Measurements from ENCODE around the gene HLTF.

The HLTF gene

DNA sequence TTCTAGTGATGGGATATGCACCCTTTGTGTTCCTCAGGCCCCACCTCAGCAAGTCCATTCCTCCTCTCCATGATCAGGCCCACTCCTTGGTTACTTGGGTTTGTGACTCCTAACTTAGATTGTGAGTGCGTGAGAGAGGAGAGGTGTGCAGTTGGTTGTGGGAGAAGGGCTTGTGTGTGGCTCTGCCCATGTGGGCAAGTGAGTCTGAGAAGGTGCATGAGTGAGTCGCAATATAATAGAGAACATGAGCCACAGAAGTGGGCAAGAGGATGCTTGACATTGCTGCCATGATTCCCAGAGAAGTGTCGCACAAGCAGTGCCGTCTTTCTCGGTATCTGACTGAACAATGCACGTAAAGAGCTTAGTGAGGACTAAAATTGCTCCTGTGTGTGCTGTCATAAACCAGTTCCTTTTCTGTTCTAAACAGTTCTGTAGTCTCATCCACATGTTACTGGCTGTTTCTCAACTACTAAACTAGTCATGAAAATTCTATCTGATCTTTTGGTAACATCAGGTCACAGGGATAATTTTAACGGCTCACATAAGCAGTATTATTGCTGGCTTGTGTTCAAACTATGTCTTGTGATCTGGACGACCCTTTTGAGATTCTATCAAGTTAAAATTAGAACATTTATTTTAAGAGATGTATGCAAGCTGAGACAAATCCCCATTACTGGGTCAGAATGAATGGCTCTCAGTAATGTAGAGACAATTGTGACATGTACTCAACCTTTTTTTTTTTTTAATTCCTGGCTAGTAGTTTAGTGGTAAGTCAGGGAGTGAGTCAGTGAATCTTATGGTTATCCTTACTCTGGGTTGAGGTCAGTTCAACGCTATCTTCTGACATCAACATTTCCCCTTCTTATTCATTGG is 69.4 kb downstream of the HLTF start:
- DNase-seq, result no peak

DNA sequence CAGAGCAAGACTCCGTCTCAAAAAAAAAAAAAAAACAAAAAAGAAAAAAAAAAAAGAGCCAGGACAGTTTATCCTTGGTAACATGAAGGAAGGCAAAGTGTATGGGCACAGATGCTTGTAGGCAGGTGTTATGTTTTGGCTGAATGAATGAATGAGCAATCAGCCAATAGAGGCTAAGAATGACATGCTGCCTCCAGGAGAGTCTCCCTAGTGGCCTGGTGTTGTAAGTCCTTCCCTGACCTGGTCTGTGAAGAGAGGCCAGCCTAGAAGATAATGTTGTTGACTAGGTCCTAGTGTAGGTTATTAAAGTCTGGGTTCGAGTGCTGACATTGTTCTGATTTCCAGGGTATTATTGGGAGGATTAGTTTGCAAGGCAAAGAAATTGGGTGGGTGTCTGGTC is 70.1 kb downstream of the HLTF start:
- DNase-seq, result no peak

DNA sequence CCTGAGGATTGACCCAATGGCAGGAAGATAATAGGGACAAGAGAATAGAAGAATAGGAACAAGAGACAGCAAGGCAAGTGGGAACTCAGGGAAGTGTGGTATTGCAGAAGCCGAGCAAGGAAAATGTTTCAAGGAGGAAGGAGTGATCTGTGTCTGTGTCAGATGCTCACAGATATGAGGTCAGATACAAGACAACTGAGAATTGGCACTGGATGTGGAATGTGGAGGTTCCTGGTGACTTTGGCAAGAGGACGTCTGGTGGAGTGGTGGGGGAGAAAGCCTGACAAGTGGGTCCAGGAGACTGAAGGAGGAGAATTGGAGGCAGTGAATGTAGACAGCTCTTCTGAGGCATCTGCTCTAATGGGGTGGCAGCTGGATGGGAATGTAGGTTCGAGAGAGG is 70.9 kb downstream of the HLTF start:
- DNase-seq, result no peak

DNA sequence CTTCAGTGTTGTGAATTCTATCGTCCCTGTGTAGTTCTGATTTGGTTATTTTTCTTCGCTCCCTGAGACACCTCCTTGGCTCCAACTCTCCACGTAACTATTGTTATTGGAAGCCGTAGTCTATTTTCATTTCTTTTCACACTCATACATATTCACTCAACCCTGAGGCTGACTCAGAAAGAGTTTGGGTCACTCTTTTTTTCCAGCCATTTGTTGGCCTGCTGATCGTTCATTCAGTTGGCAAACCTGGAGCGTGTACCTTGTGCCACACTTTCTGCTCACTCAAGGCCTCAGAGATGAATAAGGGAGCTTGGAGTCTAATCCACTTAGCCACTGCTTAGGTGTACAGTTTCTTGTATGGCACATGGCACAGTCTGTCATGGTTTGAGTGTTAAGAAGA is 72.6 kb downstream of the HLTF start:
- DNase-seq, result peak; percentile 96

DNA sequence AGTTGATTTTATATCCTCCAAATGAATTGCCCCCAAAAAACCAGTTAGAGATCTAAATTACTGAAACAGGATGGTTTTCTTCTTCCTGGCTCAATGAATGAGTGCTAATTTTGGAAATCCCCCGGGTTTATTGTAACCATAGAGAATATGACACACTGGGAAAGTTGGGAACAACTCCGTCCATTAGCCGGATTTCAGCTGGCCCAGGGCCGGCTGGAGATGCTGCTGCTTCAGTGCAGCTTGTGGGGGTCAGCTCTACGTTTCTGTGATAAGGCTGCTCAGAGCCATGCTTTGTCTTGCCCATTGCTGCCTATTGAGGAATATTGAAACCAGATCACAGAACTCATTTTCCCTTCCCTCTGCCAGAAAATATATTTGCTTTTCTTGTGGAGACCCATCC is 74.7 kb downstream of the HLTF start:
- DNase-seq, result no peak

DNA sequence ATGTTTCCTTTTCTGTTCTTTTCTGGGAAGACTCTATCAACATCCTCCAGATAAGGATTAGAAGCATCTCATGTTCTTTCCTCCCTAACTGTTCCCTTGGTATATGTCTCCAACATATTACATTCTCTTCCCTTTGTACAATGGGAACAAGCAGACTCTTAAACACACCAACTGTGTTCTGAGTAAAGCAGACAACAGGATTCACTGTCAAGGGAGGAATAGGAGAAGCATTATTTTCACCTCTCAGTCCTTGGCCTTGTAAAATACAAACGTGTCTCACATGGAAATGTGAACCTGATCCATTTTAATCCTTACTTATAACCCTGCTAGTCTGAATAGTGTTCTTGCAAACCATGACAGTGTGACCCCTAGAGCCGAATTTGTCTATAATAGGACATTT is 75.4 kb downstream of the HLTF start:
- DNase-seq, result peak; percentile 19

DNA sequence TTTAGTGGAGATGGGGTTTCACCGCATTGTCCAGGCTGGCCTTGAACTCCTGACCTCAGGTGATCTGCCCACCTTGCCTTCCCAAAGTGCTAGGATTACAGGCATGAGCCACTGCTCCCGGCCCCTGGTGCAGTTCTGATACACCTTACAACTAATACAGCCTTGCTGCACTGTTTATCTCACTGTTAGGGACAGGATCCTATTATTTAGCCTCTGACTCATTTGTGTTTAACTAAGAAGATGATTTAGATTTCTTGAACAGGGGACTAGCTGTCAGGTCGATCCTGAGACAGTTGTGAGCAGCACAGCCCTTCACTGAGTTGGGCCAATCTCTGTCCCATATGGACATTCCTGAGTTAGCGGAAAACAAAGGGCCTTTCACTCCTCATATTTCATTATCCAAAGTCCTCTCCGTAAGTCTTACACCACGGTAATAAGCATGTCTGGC is 75.8 kb downstream of the HLTF start:
- DNase-seq, result peak; percentile 19

DNA sequence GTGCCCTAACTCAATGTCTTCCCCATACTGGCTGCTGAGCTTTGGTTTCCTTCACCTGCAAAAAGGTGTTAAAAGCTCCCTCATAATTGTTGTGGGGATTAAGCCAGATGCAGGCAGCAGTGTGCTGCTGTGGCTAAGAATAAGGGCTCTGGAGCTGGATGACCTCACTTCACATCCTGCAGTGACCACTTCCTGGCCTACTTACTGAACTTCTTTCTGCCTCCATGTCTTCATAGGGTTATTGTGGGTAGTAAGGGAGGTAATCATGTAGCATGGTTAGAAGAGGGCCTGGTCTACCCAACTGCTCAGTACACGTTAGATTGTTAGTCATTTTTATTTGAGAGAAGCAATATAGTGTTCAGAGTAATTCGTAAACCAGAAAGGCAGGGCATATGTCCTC is 76.6 kb downstream of the HLTF start:
- DNase-seq, result no peak

DNA sequence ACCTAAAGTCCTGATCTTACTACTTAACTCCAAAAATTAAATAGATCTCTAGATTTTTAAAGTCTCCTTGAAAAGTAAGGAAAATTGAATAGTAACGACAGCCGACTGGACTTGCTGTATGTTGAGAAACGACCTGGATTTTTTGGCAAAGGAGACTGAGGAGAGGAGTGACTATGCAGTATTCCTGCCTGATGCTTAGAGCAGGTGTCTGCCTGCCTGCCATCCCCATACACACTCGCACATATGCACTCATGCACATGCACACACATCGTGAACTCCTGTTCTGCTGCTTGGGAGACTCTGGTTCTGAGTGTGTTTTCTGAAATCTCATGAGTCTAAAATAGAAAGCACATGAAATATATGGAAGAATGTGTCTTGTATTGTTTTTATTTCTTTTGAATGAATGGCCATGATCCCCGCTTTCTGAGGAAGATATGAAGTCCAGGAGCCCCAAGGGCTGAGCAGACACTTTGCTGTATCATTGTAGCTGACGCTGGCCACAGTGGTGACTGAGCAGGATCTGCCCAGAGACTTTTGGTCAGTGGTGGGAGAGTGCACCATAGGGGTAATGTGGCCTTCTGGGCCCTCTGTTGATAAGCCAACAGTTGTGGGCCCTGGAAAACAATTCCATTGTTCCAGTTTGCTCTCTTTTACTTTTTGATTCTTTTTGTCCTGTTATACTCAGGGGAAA is 78.6 kb downstream of the HLTF start:
- no peak for DNase-seq

DNA sequence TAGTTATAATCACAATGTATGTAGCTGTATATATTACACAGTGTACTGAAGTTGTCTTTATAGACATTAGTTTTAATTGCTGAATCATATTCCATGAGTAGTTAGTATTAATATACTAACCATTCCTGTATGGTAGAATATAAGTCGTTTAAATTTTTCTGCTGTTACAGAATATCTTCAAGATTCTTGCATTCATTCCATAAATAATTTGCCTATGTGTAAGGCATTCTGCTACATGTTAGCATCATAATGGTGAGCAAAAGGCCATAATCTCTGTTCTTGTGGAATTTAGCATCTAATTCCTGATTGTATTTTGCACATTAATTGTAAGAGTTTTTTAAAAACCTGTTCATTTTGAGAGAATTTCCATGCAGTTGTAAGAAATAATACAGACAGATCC is 80.9 kb downstream of the HLTF start:
- DNase-seq, result no peak

DNA sequence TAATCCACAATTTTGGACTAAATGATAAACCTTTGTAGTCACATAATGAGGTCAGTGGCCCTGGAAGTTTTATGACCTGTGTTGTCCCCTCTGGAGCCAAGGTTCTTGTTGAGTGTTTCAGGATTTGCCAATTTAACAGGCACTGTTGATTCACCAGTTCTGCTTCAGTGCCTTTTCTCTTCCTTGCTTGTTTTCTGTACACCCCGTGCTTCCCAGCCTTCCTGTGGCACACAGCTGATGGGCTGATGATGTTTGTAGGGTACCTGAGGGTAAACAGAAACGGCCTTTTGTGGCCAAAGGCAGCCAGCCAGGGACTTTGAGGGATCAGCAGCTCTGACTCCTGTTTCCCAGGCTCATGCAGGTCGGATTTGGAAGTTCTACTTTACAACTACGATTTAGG is 81.7 kb downstream of the HLTF start:
- DNase-seq, result peak; percentile 37

DNA sequence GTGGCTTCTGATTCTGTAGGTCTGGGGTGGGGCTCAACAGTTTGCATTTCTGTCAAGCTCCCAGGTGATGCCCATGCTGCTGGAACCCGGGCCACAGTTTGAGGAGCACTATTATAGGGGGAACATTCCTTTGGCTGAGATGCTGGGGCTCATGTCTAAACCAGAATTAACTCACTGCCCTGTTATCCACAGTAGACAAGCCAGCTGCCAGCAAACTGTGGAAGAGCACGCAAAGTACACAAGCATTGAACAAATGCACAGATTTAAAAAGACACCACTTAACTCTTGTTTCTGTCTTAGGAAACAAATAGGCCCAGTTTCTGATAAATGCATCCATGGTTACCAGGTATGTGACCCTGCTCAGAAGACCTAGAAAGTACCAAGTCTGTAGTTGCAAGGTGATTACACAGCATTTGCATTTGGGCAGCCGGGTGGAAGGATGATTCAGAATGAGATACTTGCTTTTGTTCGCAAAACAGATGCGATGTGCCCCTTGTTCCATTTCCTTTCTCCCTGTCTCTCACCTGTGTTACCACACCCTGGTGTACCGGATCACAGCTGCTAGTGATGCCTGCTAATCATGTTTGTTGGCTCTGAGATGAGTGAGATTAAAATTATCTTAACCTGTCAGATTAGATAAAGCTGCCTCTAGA is 82.6 kb downstream of the HLTF start:
- DNase-seq, result peak; percentile 64

DNA sequence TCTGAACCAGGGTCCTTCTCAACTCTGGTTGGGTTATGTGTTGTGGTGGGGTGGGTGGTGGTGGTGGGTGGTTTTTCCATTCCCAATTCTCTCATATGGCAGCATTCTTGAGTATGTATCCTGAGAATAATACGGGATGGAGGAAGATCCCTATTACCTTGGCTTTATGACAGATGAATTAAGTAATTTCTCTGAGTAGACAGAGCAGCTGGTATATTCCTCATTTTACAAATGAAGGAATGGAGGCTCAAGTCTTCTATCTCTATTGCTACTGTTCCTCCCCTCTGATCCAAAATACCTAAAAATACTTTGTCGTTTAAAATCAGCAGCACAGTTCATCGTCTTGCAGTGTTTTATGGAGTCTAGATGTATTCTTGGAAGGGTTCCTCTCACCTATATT is 84.6 kb downstream of the HLTF start:
- DNase-seq, result no peak

DNA sequence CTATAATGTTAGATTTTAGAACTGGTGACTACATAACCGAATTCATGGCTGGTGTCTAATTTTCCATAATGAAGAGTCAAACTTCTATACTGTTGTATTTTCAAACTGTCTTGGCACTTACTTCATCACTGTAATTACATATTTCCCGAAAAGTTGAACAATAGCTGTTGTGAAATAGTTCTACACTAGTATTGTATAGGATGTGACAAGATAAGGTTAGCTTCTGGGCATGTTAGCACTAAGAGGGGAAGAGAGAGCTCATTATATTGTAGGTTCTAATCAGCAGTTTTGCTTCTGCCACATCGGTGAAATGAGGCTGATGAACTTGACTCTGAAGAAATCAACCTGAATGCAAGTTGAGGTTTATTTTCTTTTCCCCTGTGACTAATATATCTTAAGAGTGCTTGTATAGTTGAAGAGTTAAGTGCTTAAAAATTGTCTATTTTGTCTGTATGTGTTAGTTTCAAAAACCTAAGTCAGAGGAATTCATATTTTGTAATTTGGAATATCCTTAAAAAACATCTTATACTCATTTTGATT is 86.1 kb downstream of the HLTF start:
- no peak for DNase-seq

DNA sequence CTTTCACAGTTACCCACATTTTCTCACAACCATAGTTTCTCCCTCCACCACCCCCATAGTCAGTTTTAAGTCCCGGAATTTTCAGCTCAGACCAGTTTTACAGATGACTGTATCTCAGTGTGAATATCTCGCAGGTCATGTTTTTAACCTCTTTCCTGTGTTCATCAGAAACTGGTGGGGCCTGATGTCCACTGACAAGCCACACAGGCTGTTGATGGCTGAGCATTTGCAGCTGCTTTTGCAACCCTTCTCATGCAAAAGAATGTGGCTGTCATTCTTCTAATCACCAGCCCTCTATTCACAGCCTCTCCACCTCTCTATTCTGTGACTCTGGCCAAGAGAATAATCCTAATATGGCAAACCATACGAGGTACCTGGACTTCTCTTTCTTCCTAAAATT is 86.5 kb downstream of the HLTF start:
- DNase-seq, result no peak

DNA sequence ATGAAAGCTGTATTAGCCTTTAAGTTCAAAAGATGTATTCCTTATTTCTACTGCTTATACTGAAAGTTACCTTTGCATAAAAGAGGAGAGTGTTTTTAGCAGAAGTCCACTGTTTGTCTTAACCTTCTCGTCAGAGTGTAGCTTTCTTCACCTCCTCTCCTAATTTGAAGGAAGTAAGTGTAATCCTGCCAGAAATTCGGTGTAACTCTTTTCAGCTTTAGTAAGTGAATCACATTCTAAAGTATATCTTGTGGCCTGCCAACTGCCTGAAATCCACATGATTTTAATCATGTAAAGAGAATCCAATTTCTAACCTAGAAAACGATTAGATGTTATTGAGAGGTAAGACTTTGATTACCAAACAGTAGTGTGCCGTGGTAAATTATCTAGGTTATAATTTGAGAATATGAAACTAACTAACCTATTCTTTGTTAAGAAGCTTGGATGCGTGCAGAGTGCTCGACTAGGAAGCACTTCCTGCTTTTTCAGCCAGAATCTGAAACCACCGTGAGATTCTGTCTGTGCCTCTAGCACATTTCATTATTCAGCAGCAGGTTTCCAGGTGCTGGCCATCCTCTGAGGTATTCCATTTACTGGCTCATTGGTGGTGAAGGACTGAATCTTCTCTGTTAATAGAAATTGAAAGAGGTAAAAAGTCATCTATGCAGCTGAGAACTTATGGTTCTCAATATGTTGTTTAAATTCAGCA is 87.5 kb downstream of the HLTF start:
- no peak for DNase-seq

DNA sequence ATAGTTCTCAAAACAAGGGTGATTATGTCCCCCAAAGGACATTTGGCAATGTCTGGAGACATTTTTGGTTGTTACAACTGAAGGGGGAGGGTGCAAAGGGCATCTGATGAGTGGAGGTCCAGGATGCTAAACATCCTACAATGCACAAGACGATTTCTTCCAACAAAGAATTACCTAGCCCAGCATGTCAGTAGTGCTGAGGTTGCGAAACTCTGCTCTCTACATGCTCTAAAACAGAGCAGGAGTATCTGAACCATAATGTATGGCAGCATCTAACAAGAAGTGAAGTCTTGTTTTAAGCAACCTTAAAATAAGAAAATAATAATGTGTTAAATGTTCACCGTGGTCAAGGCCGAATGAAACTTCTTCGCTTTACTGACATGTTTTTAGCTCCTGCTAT is 88.0 kb downstream of the HLTF start:
- no peak for DNase-seq

DNA sequence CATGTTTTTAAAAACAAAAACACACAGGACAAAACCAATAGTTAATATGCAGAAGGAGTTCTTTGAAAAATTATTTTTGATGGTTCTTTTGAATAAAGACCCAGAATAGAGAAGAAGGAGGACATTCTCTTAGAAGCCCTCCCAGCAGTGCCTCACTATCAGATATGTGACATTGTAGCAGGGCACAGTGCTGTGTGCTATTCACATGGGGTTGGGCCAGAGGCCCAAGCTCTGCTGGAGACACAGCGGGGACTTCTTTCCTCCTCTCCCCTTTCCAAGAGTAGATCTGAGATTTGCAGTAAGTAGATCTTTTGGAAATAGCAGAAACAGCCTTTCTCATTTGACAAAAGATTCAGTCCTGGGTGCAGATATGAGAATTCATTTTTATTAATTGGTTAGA is 88.7 kb downstream of the HLTF start:
- DNase-seq, result no peak

DNA sequence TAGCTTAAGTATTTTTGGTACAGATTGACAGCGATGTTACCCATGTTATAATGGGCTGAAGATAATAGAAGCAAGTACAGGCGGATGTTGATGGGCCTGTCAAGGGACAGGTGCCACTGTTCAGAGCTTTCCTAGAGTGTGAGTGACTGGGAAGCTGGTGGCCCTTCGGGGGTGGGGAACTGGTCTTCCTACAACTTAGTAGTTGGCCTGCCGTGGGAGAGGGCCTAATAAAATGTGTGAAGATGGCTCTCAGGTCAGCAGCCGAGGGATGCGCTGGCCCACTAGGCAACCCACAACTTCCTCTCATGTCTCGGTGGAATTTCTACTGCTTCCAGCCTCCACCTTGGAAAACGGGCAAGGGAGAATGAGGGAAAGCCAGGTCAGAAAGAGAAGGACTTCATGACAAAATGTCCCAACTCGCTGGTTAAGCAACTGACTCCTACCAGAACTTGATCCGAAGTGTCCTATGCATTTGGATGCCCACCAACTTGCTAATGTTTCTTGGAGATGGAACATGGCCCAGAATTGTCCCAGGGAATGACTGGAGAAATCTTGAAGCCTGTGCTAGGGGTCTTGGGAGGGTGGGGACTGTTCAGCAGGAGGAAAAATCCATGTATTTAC is 93.6 kb downstream of the HLTF start:
- DNase-seq, result peak; percentile 56

DNA sequence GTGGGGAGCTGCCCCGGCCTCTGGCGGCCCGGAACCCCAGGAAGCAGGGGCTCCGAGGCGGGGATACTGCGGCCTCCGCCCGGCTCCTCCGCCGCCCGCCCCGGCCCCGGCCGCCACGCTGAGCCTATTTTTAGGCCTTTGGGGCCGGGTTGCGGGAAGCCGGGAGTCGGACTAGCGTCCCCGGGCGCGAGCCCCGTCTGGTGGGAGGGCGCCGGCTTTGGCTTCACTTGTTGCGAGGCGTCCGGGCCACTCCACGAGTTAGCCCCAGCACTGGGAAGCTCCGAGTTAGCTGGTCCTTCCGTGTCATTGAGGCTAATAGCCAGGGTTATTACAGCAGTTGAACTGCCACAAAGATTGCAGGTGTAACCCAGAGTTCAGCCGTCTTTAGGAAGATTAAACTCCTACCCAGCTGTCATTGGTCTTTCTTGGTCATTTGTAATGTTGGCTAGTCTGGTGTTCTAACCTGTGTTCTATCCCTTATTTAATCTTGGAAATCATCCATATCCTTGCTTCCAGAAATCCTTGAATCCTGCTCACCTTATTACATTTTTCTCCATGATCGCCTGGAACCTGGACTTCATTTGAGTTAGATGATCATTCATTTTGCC is 94.2 kb downstream of the HLTF start:
- DNase-seq, result peak; percentile 84

DNA sequence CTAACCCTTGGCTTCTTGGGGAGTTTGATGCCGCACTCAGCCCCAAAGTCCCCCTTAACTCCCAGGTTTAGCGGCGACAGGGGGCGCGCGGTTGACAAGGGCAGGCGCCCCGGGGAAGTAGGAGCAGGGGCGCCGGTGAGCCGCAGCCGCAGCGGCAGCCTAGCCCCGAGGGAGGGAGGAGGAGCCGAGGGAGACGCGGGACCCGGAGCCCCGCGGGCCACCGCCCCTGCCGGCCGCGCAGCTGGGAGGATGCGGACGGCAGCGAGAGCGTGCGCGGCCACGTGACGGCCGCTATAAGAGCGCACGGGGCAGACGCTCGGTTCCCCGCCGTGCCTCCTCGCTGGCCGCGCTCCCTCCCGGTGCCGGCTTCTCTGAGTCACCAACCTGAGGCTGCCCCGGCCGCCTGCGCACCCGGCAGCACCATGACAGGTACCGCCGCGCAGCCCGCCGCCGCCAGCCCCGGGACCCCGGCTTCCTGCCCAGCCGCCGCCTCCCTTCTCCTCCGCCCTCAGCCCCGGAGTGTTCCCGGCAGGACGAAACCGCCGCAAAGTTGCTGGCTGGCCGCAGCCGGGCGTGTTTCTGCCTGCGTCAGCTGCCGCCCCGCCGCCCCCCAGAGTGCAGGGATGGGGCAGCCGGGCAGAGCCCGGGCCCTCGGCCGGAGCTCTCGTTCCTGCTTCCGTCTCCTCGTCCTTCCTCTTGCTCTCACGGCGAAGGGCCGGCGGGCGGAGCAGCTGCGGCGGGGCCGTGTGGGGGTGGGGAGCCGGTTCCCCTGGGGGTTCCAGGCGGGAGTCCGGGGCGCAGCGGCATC is 94.9 kb downstream of the HLTF start, which contains the start of gene GYG1:
Gene GYG1 (plus strand): TSS at position 322 of the 808 bp plus-strand sequence. CDS start 101 bp downstream, at position 423.
- peak; percentile 89 for DNase-seq
